WTC11 (cell line): ENCODE measurements around the gene CGB5.
"Not testable (repeated sequence)": the region's sequence is repeated elsewhere in the genome, so short reads cannot be mapped to it uniquely, and the experiment has no call there.

Experiments
- AFF4 ChIP-seq: sonication (generic); formaldehyde crosslinking; IDR thresholded peaks from 2 replicates; pipeline ENCODE4 v1.8.1; 2023; ENCODE audit warnings: mild to moderate bottlenecking, missing genetic modification reagents, borderline replicate concordance
- CTCF ChIP-seq: fragments of 200-600 bp; IDR thresholded peaks from 2 replicates; pipeline ENCODE4 v1.8.0; 2022; ENCODE audit warnings: antibody characterized with exemption
- ELF4 ChIP-seq: sonication (generic); formaldehyde crosslinking; IDR thresholded peaks from 2 replicates; pipeline ENCODE4 v1.8.1; 2022; ENCODE audit warnings: low read depth, mild to moderate bottlenecking, moderate library complexity, missing genetic modification reagents
- GRHL2 ChIP-seq: fragments of 250-450 bp; sonication (Bioruptor Pico); IDR thresholded peaks from 2 replicates; pipeline ENCODE4 v1.8.0; 2022; ENCODE audit warnings: mild to moderate bottlenecking, moderate library complexity; ENCODE audit not compliant: insufficient replicate concordance, severe bottlenecking
- JUN ChIP-seq: sonication (generic); formaldehyde crosslinking; IDR thresholded peaks from 2 replicates; pipeline ENCODE4 v1.8.0; 2023; ENCODE audit warnings: mild to moderate bottlenecking, missing genetic modification reagents
- KAT7 ChIP-seq: sonication (generic); formaldehyde crosslinking; IDR thresholded peaks from 2 replicates; pipeline ENCODE4 v1.8.1; 2023; ENCODE audit warnings: missing genetic modification reagents, mild to moderate bottlenecking, borderline replicate concordance
- MAX ChIP-seq: sonication (generic); formaldehyde crosslinking; IDR thresholded peaks from 2 replicates; pipeline ENCODE4 v1.8.0; 2022; ENCODE audit warnings: mild to moderate bottlenecking, missing genetic modification reagents
- NFYB ChIP-seq: sonication (generic); formaldehyde crosslinking; conservative IDR thresholded peaks from 2 replicates; pipeline ENCODE4 v1.8.0; 2022; ENCODE audit warnings: low read depth, missing genetic modification reagents
- NR1H2 ChIP-seq: sonication (generic); formaldehyde crosslinking; IDR thresholded peaks from 2 replicates; pipeline ENCODE4 v1.9.0; 2021; ENCODE audit warnings: mild to moderate bottlenecking, moderate library complexity, missing genetic modification reagents
- SMAD3 ChIP-seq: sonication (generic); formaldehyde crosslinking; IDR thresholded peaks from 2 replicates; pipeline ENCODE4 v1.8.0; 2022; ENCODE audit warnings: missing genetic modification reagents, mild to moderate bottlenecking, borderline replicate concordance
- TCF7 ChIP-seq: sonication (generic); formaldehyde crosslinking; IDR thresholded peaks from 2 replicates; pipeline ENCODE4 v1.8.0; 2022; ENCODE audit warnings: mild to moderate bottlenecking, low read depth, missing genetic modification reagents, moderate library complexity
- USF2 ChIP-seq: sonication (generic); formaldehyde crosslinking; IDR thresholded peaks from 2 replicates; pipeline ENCODE4 v1.8.1; 2023; ENCODE audit warnings: mild to moderate bottlenecking, missing genetic modification reagents, moderate library complexity
- ZBTB21 ChIP-seq: sonication (generic); formaldehyde crosslinking; IDR thresholded peaks from 2 replicates; pipeline ENCODE4 v1.8.1; 2023; ENCODE audit warnings: mild to moderate bottlenecking, missing genetic modification reagents, borderline replicate concordance
- TF ChIP-seq, protein P1 (sequence below): sonication (generic); formaldehyde crosslinking; IDR thresholded peaks from 2 replicates; pipeline ENCODE4 v1.8.1; 2022; ENCODE audit warnings: low read depth, mild to moderate bottlenecking, moderate library complexity, missing genetic modification reagents, borderline replicate concordance

DNA sequence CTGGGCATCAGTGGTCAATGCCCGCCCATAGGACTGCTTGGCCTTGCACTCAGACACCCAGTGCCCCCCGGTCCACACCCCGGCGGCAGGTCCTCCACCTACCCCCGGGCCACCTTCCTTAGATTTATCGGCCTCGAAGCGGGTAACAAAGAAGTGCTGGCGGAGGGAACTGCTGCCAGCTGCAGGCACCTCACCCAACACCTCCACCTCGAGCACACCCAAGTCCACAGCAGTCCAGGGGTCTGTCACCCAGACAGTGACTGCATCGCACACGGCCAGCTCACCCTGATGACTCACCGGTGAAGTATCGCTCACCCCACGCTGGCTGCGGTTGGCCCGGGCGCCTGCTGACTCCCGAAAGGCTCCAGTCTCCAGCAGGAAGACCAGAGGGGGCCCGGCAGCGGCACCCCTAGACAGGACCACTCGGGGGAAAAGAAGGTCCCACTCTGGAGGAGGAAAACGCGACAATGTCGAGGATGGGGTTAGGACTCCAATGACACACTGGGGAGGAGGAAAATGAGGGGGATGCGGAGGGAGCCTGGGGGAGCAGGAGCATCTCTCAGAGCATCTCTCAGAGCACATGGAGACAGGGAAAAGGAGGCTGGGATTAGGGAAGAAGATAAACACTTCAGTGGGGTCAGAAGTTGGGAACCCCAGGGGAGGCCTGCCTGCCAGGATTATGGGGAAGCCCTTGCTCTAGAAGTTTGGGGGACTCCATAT lies 4.9 kb upstream of the CGB5 start:
- TF ChIP-seq NFYB (CRISPR knock-in tag); CTCF; AFF4 (CRISPR knock-in tag); GRHL2 (CRISPR knock-in tag); KAT7 (CRISPR knock-in tag); MAX (CRISPR knock-in tag); TCF7 (CRISPR knock-in tag); ELF4 (CRISPR knock-in tag); JUN (CRISPR knock-in tag); USF2 (CRISPR knock-in tag); ZBTB21; SMAD3 (CRISPR knock-in tag); NR1H2 (CRISPR knock-in tag): not testable (repeated sequence)
- TF ChIP-seq, protein P1, sequence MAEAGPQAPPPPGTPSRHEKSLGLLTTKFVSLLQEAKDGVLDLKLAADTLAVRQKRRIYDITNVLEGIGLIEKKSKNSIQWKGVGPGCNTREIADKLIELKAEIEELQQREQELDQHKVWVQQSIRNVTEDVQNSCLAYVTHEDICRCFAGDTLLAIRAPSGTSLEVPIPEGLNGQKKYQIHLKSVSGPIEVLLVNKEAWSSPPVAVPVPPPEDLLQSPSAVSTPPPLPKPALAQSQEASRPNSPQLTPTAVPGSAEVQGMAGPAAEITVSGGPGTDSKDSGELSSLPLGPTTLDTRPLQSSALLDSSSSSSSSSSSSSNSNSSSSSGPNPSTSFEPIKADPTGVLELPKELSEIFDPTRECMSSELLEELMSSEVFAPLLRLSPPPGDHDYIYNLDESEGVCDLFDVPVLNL: not testable (repeated sequence)
